ENCODE results near the gene ZDHHC14.

ZDHHC14 gene

GRCh38 chr6:157632821-157633220 is 251.8 kb downstream of the ZDHHC14 start:
- peak; percentile 56 for DNase-seq (ENCODE audit: low read depth, low spot score)
- H3K4me3 ChIP-seq (ENCODE audit: low read depth, low read length) = no peak overlapping the region
- in situ Hi-C loops (cut with HindIII; ENCODE audit: low sequenced_read_pairs) = no loop called here
- TF ChIP-seq, protein P1, sequence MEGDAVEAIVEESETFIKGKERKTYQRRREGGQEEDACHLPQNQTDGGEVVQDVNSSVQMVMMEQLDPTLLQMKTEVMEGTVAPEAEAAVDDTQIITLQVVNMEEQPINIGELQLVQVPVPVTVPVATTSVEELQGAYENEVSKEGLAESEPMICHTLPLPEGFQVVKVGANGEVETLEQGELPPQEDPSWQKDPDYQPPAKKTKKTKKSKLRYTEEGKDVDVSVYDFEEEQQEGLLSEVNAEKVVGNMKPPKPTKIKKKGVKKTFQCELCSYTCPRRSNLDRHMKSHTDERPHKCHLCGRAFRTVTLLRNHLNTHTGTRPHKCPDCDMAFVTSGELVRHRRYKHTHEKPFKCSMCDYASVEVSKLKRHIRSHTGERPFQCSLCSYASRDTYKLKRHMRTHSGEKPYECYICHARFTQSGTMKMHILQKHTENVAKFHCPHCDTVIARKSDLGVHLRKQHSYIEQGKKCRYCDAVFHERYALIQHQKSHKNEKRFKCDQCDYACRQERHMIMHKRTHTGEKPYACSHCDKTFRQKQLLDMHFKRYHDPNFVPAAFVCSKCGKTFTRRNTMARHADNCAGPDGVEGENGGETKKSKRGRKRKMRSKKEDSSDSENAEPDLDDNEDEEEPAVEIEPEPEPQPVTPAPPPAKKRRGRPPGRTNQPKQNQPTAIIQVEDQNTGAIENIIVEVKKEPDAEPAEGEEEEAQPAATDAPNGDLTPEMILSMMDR (IDR thresholded peaks at IDR 0.05; ENCODE audit: low read depth, low read length) = no peak

GRCh38 chr6:157634546-157634945 is 253.6 kb downstream of the ZDHHC14 start:
- in situ Hi-C loops (cut with HindIII; ENCODE audit: low sequenced_read_pairs) = no loop called here
- DNase-seq (ENCODE audit: low read depth, low spot score) = no peak
- H3K4me3 ChIP-seq (ENCODE audit: low read depth, low read length) = no peak overlapping the region
- TF ChIP-seq, protein P1 (IDR thresholded peaks at IDR 0.05; ENCODE audit: low read depth, low read length) = no peak

- DNase-seq (ENCODE audit: low read depth, low spot score) = no peak
Observed at GRCh38 chr6:157635388-157636244, 254.6 kb downstream of the ZDHHC14 start.

DNA sequence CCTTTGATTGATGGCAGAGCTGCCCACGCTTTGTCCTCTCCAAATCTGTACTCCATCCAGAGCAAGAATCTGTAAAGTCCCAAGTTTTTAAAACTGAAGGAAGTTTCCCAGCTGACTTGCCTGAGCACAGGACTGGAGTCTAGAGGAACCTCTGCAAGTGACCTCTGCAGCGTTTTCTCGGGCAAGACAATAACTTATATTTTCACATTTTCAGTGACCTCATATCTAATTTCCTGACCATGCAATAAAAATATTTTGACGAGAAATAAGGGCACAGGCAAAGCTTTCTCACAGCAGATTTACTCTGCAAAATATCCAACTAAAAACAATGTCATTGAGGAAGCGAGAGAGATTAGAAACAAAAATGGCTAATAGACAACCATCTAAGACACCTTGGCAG is 256.5 kb downstream of the ZDHHC14 start:
- H3K4me3 ChIP-seq (ENCODE audit: low read depth, low read length) = no peak overlapping the region
- TF ChIP-seq, protein P1 (IDR thresholded peaks at IDR 0.05; ENCODE audit: low read depth, low read length) = no peak
- in situ Hi-C loops (cut with HindIII; ENCODE audit: low sequenced_read_pairs) = no loop called here
- no peak for DNase-seq (ENCODE audit: low read depth, low spot score)

More at GRCh38 chr6:157635388-157636244, 254.6 kb downstream of the ZDHHC14 start:
- no peak overlapping the region for H3K4me3 ChIP-seq (ENCODE audit: low read depth, low read length)
- TF ChIP-seq, protein P1 (IDR thresholded peaks at IDR 0.05; ENCODE audit: low read depth, low read length) = no peak
- in situ Hi-C loops (cut with HindIII; ENCODE audit: low sequenced_read_pairs) = no loop called here

- no peak overlapping the region for H3K4me3 ChIP-seq (ENCODE audit: low read depth, low read length)
- TF ChIP-seq, protein P1 (IDR thresholded peaks at IDR 0.05; ENCODE audit: low read depth, low read length) = no peak
- DNase-seq (ENCODE audit: low read depth, low spot score) = no peak
- in situ Hi-C loops (cut with HindIII; ENCODE audit: low sequenced_read_pairs) = no loop called here
Observed at GRCh38 chr6:157637941-157638662, 257.1 kb downstream of the ZDHHC14 start.

- H3K4me3 ChIP-seq (ENCODE audit: low read depth, low read length) = no peak overlapping the region
- in situ Hi-C loops (cut with HindIII; ENCODE audit: low sequenced_read_pairs) = no loop called here
- TF ChIP-seq, protein P1 (IDR thresholded peaks at IDR 0.05; ENCODE audit: low read depth, low read length) = no peak
- no peak for DNase-seq (ENCODE audit: low read depth, low spot score)
Observed at GRCh38 chr6:157638779-157639178, 257.8 kb downstream of the ZDHHC14 start.

Measured in astrocyte of the spinal cord (primary cell).